MM.1S (cell line): ENCODE data around the gene LAMTOR1.

Experiments
- CTCF ChIP-seq: fragments of 300-600 bp; sonication (generic); IDR thresholded peaks from 2 replicates; pipeline ENCODE4 v1.5.1; 2016; ENCODE audit warnings: antibody characterized with exemption, low read length, mixed read lengths
- EZH2 ChIP-seq: fragments of 300-600 bp; sonication (generic); optimal IDR thresholded peaks from 2 replicates; pipeline ENCODE3; 2017; ENCODE audit warnings: low read depth, mild to moderate bottlenecking, antibody characterized with exemption, low read length, mixed read lengths

- TF ChIP-seq CTCF (no peak), EZH2 (no peak)
These were observed 35.8 kb upstream of the LAMTOR1 start for GRCh38 chr11:72138821-72139390.
